HG02938 (cell line): ENCODE data around the gene PFKFB3.
A peak's percentile ranks its signal among the peaks of the same experiment; 100 is the strongest.

Experiments
- ATAC-seq: cut with Tn5 transposase; IDR thresholded peaks from one replicate; pipeline ENCODE4 v1.9.1; 2021; ENCODE audit warnings: mild to moderate bottlenecking, moderate library complexity; ENCODE audit not compliant: unreplicated experiment

PFKFB3 gene

GRCh38 chr10:6299743-6300105, 97.0 kb downstream of the PFKFB3 start:
- ATAC-seq, result no peak

- peak; percentile 80 for ATAC-seq
Observed at GRCh38 chr10:6300106-6300783, 97.5 kb downstream of the PFKFB3 start.

- ATAC-seq, result no peak
Observed at GRCh38 chr10:6300784-6301460, 98.2 kb downstream of the PFKFB3 start.

GRCh38 chr10:6301488-6302075, 98.8 kb downstream of the PFKFB3 start:
- no peak for ATAC-seq
